Activated CD8-positive, alpha-beta memory T cell treated with anti-CD3 and anti-CD28 coated beads for 48 hours (primary cell): ENCODE data around the gene IREB2.

Experiments used
- DNase-seq, 3 experiments: peaks; one replicate each; pipeline ENCODE4 v3.0.0-alpha.2; 2020; ENCODE audit warnings: low read depth in 2 of 3, low spot score in 2 of 3

IREB2 gene

DNA sequence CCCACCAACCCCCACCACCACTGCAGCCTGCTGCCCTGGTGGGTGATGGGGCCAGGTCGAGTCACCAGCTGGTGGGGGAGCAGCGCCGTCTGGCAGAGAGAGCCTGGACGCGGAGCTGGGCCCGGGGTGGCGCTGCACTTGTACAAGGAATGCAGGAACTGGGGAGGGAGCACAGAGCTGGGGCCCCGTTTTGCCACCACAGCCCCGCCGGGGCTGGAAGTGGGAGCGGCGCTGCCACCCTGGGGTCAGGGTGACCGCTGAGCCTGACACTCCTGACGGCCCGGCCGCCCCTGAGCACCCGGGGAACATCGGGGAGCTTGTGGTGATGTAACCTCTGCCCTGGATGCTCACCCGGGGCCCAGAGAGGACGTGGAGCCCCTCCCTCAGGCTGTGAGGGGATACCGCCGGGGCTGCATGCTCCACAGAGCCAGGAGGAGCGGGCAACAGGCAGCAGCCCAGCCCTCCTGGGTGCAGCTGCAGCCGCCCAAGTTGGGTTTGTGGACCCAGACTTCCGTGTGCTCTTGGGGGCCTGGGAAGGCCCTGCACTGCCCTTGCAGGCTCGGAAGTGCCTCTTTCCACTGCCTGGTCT lies 32.6 kb upstream of the IREB2 start:
- DNase-seq, result no peak

DNA sequence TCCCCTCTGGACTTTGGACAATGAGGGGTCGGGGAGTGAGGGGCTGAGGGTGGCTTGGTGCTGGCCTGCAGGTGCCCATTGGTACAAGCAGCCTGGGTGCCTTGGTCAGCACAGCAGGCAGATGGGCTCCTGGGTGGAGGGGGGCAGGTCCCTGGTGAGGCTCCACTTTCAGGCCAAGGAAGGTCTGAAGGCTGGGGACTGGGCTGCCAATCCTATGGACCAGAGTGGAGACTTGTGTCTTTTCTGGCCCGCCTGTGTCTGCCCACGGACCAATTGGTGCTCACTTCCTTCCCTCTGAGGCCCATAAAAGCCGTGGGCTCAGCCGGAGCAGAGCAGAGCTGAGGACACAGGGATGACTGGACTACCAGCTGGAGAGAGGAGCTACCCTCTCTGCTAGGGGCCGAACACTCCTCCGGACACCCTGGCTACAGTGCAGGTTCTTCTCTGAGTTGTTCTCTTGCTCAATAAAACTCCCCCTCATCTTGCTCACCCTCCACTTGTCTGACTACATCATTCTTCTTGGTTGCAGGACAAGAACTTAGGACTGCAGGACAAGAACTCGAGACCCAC lies 31.9 kb upstream of the IREB2 start:
- DNase-seq, result no peak

DNA sequence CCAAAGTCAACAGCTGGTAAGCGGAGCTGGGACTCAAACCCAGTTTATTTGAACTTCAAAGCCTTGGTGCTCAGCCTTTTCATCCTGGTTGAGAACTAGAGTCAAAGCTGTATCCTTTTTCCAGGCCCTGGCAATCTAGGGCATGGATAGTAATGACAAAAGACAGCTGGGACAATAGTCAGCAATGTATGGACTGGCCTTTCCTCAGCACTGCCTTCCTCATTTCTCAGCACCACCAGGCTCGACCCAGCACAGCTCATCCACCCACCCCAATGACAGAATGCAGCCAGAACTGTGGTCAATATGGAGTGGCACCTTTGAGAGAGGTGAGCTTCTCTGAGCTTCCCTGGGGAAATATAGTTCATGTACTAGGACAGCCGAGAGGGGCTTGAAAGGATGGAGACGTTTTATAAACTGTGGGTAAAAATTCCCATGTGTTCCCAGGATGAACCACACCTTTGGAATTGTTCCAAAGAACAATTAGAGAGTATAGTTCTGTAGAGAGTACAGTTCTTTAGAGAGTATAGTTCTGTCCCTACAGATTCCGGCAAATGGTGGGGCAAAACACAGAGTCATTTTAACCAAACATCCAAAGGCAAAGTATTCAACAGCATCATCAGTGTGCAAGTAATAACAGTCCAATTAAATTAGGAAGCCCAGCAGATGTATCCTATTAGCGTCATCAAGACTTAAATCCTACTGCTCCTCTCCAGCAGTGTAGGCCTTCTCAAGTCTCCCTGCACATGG lies 30.2 kb upstream of the IREB2 start:
- DNase-seq, result no peak

DNA sequence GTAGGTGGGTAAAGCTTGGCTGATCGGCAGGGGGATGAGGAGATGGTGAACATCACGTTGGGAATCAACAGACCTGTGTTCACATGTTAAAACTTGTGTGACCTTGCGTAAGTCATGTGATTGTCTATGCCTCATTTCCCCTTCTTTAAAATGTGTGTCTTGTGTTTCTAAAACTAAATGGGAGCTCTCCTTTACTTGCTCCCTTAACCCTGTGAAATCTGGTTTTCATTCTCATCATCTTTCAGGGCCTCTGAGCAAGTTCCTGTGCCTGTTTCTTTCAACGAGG lies 29.7 kb upstream of the IREB2 start:
- DNase-seq, result no peak

DNA sequence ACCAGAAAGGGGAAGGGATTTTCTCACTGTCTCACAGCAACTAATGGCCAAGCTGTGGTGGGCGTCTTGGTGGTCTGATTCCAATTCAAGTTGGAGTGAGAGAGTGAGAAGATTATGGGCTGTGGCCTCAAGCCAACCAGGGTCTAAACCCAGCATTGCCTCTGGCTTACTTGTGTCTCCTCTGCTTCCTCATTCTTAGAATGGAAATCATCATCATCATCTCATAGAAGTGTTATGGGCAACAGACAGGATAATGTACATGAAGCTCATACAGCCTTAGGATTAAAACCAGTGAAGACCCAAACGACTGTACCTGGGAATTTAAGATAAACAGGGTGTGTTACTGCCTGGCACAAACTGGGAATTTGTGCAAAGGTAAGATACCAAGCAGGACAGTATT lies 29.1 kb upstream of the IREB2 start:
- DNase-seq, result no peak

DNA sequence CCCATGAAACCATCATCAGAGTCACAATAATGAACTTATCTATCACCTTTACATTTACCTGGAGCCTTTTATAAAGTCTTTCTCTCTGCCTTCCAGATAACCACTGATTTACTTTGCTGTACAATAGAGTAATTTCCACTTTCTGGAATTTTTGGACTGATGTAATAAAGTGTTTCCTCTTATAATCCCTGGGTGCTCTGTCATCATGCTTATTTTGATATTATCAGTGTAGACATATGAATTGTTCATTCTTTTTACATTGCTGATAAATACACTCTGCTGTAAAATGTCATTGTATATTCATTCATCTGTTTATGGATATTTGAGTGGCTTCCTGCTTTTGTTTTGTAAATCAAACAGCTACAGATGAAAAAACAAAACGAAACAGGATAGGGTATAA lies 27.0 kb upstream of the IREB2 start:
- DNase-seq, result no peak

DNA sequence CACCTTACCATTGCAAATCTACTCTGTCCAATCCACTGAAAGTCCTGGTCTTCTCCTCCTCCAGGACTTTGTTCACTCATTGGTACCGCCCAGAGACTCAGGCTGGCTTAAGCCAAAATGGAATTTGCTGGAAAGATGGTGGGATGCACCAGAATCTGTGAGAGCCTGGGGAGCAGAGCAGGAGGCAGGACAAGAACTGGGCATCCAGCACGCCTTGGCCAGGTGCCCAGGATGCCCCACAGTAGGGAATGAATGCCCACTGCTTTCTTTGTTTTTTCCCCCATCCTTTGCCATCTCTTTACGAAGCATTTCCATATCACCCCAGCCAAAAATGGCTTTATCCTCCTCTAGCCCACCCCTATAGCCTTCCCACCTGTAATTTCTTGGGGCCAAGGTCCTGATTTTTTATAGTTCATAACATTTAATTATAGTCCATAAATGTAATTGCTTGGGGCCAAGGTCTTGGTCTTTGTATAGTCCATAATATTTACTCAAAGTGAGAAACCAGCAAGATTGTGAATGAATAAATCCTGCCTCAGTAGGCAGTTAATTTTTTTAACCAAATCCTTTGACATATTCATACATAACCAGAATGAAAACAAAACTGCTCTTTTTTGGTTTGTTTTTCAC lies 23.3 kb upstream of the IREB2 start:
- DNase-seq, result no peak

DNA sequence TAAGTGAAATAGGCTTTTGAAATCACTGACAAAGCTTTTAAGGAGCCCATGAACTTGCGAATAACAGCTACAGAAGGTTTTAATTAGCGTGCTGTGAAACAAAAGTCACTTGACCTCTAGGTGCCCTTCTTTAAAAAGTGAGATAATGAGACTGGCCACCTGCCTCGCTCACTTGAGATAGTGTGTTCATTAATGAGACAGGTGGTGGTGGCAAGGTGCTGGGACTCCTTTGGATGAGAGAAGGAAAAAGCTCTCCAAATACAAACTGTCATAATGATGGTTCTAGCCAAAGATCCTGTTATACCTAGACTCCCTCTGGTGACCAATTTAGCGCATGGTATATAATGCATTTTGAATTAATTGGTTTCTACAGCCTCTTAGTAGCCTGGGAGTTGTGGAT lies 22.7 kb upstream of the IREB2 start:
- no peak for DNase-seq

DNA sequence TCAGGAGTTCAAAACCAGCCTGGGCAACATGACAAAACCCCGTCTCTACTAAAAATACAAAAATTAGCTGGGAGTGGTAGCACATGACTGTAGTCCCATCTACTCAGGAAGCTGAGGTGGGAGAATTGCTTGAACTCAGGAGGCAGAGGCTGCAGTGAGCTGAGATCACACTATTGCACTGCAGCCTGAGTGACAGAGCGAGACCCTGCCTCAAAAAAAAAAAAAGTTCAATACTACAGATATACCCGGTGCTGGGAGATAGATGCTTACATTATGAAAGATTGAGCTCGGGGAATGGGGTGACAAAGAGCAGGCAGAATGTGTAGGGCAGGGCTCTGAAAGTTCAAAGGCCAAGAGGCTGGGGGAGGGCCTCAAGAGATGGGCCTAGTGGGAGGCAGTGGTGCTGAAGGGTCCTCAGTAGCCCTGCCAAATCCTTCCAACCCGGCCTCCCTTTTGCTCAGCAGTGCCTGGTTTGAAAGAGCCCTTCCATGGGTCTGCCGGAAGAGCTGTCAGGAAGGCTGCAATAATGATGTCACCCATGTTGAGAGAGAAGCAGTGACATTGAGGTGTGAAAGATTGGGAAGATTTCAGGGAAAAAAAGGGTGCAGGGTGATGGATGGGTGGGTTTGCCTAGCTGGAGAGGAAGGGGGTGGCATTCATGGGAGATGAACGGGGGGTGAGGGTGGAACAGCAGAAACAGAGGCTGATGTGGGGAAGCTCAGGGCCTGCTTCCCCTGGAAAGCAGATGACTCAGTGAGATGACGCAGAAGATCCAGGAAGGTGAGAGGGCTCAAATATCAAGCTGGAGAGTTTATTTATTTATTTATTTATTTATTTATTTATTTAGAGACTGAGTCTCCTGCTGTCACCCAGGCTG lies 20.0 kb upstream of the IREB2 start:
- DNase-seq, result no peak

DNA sequence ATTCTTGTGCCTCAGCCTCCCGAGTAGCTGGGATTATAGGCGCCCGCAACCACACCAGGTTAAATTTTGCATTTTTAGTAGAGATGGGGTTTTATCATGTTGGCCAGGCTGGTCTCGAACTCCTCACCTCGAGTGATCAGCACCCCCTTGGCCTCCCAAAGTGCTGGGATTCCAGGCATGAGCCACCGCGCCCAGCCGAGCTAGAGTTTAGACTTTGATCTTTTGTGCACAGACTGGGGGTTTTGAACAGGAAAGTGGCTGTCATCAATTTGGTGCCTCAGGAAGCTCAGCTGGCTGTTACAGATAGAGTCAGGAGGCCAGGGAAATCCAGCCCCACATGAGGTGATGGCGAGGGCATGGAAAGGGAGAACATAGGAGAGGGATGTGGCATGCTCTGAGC lies 19.3 kb upstream of the IREB2 start:
- no peak for DNase-seq

DNA sequence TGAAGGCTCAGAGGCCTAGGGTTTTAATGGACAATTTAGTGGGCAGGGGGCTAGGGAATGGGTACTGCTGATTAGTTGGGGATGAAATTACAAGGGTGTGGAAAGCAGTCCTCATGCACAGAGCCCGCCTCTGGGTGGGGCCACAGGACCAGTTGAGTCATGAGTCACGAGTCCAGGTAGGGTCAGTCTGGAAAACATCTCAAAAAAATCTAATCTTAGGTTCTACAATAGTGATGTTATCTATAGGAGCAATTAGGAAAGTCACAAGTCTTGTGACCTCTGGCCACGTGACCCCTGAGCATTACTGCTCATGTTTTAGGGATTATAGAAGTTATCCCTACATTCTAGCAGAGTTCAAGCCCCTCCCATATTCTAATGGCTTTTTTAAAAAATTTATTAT lies 18.6 kb upstream of the IREB2 start:
- DNase-seq, result no peak

DNA sequence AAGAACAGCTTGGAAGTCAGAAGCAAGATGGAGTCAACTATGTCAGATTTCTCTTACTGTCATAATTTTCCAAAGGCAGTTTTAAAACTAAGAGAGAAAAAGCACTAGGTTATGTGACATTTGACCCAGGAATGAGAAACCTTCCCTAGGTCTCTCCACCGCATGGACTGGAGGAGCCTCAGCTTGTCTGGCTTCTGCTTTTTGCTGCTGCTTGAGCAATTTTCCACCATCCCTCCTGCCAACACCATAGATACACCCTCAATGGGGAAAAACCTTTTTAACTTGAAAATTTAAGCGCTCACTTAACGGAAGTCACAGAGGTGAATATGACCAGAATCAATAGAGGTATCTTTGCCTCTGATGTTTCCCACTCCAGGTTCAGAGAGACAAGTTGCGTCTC lies 17.8 kb upstream of the IREB2 start:
- DNase-seq, result no peak

DNA sequence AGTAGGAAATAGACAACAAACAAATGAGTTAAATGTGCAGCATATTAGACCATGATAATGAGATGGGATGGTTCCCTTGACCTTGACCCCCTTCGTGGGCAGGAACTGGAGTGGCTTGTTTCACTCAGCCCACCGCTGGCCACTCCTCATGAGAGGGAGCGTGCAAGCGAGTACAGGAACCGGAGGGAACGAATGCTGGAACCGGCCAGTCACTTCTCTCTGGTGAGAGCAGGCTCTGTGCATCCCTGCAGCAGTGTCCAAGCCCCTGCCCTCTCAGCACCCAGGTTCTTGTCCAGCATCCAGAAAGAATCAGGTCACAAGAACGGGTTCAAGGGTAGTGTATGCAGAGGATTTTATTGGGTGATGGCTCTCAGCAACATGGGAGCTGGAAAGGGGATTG lies 17.2 kb upstream of the IREB2 start:
- DNase-seq, result no peak

DNA sequence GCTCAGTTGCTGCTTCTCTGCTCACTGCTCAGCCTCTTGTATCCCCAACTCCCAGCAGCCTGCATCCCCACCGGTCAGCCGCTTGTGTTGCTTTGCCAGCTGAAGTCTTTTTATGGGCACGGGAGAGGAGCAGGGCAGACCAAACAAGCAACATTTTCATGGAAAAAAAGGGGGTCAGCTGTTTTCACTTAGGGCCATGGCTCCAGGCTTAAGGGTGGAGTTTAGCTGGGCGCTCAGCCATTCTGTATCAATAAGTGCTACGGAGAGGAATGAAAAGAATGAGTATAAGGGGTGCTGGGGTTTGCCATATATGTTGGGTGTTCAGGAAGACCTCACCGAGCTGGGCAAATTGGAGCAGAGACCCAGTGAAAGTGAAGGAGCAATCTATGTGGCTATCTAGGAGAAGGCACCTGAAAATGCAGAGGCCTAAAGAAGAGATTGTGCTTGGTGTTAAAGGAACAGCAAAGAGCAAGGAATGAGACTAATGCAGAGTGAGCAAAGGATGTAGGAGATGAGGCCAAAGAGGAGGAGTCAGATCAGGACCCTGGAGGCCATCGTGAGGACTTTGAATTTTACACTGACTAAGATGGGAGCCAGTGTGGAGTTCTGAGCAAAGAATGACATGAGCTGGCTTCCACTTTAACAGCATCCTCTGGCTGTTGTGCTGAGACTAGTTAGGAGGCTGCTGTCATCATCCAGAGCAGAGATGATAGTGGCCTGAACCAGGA lies 16.6 kb upstream of the IREB2 start:
- DNase-seq, result no peak

DNA sequence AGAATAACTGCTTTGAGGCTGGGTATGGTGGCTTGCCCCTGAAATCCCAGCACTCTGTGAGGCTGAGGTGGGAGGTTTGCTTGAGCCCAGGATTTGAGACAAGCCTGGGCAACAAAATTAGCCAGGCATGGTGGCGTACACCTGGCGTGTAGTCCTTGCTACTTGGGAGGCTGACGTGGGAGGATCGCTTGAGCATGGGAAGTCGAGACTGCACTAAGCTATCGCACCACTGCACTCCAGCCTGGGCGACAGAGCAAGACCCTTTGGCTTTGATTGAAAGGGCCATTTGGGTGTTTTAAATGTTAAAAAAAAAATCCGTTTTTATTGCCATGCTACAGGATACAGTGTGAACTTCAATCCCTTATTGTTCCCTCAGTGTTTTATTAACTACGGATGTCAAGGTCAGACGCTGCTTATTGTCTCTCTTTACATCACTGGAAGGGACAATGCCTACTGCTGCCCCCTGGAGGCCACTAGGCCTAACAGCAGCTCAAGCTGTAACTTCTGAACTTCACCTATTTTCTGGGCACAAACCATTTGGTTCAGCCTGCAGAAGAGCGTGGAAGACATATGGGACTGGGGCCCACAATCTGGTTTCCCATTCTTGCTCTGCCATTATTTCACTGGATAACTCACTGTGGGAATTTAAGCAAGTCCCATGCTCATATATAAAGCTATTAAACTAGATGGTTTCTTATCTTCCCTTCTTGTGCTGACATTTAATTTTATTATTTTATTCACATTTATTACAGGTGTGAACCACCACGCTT lies 15.3 kb upstream of the IREB2 start:
- peak in 2 of 3 experiments; percentile 15 to 33 for DNase-seq

DNA sequence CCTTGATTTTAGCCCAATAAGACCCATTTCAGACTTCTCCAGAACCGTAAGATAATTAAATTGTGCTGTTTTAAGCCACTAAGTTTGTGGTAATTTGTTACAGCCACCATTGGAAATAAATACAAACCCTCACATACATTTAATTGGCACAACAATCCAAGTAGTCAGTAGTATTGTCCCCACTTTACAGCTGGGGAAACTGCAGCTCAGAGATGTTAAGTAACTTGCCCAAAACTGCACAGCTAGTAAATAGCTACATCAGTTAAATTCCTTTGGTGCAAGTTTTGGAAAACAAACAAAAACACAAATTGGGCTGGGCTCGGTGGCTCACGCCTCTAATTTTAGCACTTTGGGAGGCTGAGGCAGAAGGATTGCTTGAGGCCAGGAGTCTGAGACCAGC lies 13.3 kb upstream of the IREB2 start:
- DNase-seq, result no peak

DNA sequence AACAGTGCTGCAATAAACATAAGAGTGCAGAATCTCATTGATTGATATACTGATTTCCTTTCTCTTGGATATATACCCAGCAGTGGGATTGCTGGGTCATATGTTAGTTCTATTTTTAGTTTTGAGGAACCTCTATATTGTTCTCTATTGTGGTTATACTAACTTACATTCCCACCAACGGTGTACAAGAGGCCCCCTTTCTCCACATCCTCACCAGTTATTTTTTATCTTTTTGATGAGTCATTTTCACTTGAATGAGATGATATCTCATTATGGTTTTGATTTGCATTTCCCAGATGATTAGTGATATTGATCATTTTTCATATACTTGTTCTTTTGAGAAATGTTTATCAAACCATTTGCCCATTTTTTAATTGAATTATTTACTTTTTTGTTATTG lies 12.4 kb upstream of the IREB2 start:
- no peak for DNase-seq

DNA sequence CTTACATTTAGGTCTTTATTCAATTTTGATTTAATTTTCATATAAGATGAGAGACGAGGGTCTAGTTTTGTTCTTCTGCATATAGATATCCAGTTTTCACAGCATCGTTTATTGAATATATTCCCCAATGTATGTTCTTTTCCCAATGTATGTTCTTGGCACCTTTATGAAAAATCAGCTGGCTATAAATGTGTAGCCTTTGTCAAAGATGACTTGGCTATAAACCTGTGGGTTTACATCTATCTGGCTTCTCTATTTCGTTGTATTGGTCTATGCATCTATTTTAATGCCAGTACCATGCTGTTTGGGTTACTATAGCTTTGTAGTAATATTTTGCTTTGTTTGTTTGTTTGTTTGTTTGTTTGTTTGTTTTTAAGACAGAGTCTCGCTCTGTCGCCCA lies 11.7 kb upstream of the IREB2 start:
- DNase-seq, result no peak

DNA sequence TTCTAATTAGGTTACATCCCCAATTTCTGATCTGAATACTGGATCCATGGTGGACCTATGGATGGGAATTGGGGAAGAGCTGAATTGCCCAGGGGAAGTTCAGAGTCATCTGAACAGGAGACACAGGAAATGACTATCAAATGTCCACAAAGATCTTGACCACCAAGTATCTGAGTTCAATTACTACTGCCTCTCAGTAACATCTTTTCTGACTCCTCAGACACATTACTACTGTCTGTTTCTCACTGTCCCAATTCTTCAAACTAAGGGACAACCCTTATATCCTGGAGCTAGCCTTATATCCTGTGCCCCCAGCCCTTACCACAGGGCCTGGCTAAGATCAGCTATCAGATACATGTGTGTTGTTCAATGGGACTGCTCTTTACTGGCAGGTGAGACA lies 10.1 kb upstream of the IREB2 start:
- DNase-seq, result no peak

DNA sequence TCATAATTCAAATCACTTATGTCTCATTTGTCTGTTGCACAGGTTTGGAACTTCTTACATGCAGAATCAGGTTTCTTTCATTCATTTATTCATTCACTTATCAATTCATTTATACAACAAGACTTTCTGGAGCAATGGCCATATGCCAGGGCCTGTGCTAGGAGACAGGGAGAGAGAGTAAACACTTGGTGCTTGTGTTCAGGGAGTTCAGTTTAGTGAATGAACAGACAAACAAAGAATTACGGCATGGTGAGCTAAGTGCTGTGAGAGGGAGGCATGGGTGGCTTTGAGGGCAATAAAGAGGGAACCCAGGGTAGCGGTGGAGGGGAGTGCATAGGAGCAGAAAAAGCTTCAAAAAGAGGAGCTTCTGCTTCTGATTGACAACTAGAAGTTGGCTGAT lies 8.5 kb upstream of the IREB2 start:
- no peak for DNase-seq
